ENCODE measurements around the gene SLC10A6.

The SLC10A6 gene

GRCh38 chr4:86775061-86775460, 74.1 kb downstream of the SLC10A6 start:
- DNase-seq (ENCODE audit: low spot score) = no peak

Data from GM03348 (cell line).